HG03378 (cell line): Measurements from ENCODE around the gene RALGPS1.

ENCODE experiments used
- ATAC-seq: cut with Tn5 transposase; IDR thresholded peaks from one replicate; pipeline ENCODE4 v1.9.1; 2021; ENCODE audit warnings: mild to moderate bottlenecking, moderate library complexity; ENCODE audit not compliant: unreplicated experiment

The RALGPS1 gene

DNA sequence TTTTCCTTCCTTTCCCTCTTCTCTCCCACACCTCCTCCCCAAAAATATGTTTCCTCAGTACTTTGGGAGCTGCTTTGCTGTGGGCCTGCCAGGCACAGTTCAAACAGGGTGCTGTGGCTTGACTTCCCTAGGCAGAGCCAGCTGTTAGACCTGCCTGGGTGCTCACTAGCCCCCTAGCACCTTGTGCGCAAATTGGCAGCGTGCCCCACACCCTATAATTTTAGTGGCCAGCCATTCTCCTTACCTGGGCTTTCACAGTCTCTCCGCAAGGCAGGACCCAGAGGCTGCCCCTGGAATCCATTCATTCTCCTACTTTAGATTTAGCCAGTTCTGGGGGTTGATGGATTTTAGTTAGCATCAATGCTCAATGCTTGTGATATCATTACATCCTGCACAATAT lies 135.6 kb downstream of the RALGPS1 start:
- no peak for ATAC-seq

DNA sequence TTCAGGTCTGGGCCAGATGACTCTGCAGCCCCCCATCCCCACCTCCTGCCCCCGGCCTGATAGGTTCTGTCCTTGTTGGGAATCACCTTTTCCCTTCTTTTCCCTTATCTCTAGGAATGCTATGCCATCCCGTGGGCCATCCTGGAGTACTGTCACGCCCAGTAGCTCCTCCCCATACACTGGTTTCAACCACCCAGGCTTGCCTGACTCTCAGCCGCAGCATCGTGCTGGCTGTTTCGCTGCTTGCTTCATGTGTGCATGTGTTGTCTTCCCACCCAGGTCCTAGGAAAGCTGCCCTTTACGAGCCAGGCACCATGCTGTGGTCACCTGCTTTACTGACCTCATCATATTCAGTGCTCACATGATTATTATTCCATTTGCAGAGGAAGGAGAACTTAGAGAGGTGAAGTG lies 136.0 kb downstream of the RALGPS1 start:
- no peak for ATAC-seq

- no peak for ATAC-seq
These were observed 137.5 kb downstream of the RALGPS1 start for GRCh38 chr9:127051881-127052595.

DNA sequence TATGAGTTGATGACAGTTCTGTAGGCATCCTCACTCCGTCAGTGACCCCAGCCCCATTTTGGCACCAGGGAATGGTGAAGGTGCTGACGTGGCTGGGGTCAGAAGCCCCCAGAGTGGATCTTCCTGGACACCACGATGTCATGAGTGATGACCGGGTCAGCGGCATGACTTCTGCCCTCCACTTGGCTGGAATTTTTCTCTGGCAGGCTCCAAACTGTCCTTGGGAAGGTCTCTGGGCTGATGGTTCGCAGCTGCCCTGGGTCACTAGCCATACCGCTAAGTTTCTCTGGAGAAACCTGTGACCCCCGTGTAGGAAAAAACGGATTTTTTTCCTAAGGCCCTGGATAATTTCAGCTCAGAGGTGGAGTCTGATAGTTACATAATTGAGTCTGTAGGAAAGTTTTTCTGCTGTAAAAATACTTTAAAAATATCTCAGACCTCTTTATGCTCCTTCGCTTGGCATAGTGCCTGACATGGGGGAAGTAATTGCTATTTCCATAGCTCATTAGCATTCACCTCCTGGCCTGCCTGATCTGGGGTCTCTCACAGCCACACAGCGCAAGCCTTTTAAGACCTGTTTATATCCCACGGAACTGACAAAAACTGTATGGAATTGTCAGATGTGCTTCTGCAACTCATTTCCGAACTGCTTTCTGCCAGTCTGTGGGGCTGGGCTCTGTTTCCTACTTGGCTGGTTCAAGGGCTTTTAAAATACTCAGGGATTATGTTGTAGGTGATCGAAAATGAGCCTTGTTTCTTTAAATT lies 138.7 kb downstream of the RALGPS1 start:
- no peak for ATAC-seq

DNA sequence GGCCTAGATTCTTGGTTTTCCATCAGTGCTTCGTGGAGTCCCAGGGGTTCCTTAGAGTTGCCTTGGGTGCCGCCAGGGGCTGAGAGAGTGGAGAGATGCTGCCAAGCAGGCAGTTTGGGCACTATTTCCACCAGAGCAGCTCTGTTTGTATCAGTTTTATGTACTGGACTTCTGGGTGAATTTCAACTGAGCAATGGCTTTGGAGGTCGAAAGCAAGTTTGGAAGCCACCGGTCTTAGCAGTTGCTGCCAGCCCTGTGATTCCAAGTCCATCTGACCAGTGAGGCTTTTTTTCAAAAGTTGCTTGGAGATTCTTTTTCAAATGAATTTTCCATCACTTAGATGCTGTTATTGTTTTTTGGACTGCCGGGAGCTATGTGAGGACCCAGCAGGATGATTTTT lies 139.4 kb downstream of the RALGPS1 start:
- no peak for ATAC-seq

GRCh38 chr9:127055745-127056402 lies 141.3 kb downstream of the RALGPS1 start:
- ATAC-seq: no peak

- ATAC-seq: no peak
These were observed 141.9 kb downstream of the RALGPS1 start for GRCh38 chr9:127056446-127056845.

GRCh38 chr9:127058011-127058644 lies 143.5 kb downstream of the RALGPS1 start:
- no peak for ATAC-seq

DNA sequence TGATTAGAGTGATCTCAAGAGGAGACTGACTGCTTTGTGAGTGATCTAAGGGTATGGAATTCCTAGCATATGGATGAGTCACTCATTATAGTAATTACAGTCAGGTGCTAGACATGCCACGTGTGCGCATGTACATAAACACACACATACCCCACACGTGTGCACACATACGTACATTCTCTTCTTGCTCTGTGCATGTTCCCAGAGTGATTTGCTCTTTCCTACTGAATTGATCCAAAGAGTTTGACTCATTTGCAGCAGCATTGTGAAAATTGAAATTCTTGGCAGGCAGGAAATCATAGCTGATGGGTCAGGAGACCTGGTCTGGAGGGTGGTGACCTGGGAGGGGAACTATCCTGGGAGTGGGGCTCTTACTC lies 144.1 kb downstream of the RALGPS1 start:
- no peak for ATAC-seq

- no peak for ATAC-seq
These were observed 144.4 kb downstream of the RALGPS1 start for GRCh38 chr9:127059030-127059429.

- no peak for ATAC-seq
These were observed 145.3 kb downstream of the RALGPS1 start for GRCh38 chr9:127059765-127060361.

GRCh38 chr9:127061411-127061810 lies 146.8 kb downstream of the RALGPS1 start:
- ATAC-seq: no peak

- ATAC-seq: no peak
These were observed 149.8 kb downstream of the RALGPS1 start for GRCh38 chr9:127064335-127064734.

DNA sequence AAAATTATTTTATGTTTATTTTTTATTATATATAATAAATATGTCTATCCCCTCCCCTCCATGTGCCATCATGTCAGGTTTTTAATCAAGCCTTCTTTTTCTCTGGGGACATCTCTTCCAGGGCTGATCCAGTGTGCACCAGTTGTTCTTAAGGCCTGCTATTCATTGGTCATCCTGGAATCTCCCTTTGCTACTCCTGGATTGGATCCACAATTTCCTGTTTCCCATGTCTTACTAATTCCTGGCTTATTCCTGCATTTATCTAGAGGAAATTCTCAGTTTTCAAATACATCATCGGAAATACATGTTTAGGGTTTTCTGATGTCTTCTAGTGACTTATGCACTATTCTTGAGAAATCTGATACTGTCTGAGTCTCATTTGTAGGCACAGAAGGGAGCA lies 151.0 kb downstream of the RALGPS1 start:
- no peak for ATAC-seq

GRCh38 chr9:127066060-127066850 lies 151.7 kb downstream of the RALGPS1 start:
- no peak for ATAC-seq

- ATAC-seq: no peak
These were observed 152.2 kb downstream of the RALGPS1 start for GRCh38 chr9:127066851-127067136.

DNA sequence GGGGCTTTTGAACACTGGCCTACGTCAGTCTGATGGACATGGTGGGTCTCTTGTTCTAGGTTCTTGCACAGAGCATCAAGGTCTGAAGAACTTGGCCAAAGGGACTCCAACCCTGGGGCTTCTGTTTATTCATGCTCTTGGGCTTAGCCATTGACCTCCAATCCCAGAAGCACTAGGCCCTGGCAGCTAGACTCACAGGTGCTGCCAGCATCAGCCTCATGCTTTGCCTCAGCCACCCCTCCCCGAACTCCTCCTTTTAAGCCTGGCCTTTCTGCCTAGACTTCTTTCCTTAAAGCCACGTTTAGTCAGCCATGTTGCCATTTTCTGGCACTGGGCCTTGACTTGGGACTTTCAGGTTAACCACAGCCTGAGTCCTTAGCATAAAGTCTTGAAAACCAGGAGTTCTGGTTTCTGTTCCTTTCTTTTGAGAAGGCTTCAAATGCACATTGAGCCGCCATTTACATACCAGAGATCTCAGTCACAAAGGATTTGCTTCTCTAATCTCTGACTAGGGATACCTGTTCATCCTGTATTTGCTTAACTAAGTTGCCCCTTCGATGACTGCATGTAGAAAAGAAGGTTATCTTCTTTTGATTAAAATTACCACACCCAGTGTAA lies 153.1 kb downstream of the RALGPS1 start:
- no peak for ATAC-seq

DNA sequence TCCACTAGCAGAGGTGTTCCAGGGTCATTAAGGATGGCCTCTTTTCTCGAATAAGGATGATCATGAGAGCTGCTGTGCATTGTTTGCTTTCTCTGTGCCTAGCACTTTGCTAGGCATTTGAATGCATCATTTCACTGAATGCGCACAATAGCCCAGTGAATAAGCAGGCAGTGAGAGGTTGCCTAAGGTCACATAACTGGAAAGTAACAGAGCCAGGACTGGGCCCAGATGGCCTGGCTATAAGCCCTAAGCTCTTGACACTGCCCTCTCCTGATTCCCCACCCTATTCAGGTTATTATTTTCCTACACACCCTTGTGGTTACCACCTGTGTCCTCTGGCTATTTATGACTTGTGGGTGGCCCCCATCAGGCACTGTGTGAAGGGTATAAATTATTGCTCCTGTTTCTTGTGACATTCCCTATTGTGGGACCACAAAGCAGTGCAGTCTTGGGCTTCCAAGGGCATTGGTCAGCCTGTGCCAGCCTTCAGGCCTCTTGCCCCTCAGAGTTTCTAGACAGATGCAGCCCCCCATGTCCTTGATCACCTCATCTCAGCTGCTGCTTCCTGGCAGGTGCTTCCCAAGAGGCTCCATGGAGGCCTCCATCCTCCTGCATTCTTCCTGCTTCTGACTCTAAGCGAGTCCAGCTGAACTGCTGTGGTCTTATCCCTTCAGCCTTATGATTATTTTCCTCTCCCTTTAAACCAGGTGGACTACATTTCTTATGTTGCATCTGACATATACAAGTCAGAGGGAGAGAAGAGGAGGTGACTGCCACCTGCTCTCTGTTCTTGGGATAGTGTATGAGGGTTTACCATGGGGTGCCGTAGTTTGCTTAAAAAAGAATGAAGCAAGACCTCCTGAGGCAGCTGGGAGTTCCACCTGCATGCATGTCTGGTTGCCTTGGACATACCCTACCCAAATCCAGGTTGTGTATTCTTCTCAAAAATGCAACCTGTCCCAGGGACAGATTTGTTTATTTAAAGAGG lies 160.3 kb downstream of the RALGPS1 start:
- no peak for ATAC-seq
